OCI-LY7 (cell line): ENCODE results near the gene MAPT.

Experiments used
- EZH2phosphoT487 ChIP-seq: fragments of 200-600 bp; sonication (generic); IDR thresholded peaks from 2 replicates; pipeline ENCODE4 v1.6.1; 2018; ENCODE audit warnings: low read depth, borderline replicate concordance, mild to moderate bottlenecking, mixed run types, antibody characterized with exemption, low read length, moderate library complexity, mixed read lengths
- TF ChIP-seq, protein P1 (sequence below): fragments of 200-600 bp; sonication (generic); conservative IDR thresholded peaks from 2 replicates; pipeline ENCODE4 v1.5.1; 2014; ENCODE audit warnings: mild to moderate bottlenecking, antibody characterized with exemption, low read length, moderate library complexity, mixed read lengths

- TF ChIP-seq, protein P1, sequence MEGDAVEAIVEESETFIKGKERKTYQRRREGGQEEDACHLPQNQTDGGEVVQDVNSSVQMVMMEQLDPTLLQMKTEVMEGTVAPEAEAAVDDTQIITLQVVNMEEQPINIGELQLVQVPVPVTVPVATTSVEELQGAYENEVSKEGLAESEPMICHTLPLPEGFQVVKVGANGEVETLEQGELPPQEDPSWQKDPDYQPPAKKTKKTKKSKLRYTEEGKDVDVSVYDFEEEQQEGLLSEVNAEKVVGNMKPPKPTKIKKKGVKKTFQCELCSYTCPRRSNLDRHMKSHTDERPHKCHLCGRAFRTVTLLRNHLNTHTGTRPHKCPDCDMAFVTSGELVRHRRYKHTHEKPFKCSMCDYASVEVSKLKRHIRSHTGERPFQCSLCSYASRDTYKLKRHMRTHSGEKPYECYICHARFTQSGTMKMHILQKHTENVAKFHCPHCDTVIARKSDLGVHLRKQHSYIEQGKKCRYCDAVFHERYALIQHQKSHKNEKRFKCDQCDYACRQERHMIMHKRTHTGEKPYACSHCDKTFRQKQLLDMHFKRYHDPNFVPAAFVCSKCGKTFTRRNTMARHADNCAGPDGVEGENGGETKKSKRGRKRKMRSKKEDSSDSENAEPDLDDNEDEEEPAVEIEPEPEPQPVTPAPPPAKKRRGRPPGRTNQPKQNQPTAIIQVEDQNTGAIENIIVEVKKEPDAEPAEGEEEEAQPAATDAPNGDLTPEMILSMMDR, result no peak
- no peak for TF ChIP-seq EZH2phosphoT487
Observed at GRCh38 chr17:45976755-45977505, 82.6 kb downstream of the MAPT start.
